ENCODE results near the gene C16orf96. TPM values are rescaled to one million over a fixed set of nuclear protein-coding genes. Genes with fewer than 3 reads are reported as not detected.

Gene C16orf96
- total and polyA plus RNA-seq, 2 donors (not counting 3 experiments of a cell fraction or from before 2014, with no cell fraction given), result not detected

GRCh38 chr16:4591706-4592470 lies 35.7 kb downstream of the C16orf96 start:
- CTCF ChIA-PET, result no interaction called here
- dilution Hi-C loops (cut with MboI; ENCODE audit: extremely low pct_ligation_motif_present, low sequenced_read_pairs), result no loop called here

More at GRCh38 chr16:4591706-4592470, 35.7 kb downstream of the C16orf96 start:
- no peaks in the 10 kb centered on the region for H3K9me1 ChIP-seq (replicated peaks; ENCODE audit: control insufficient read depth, extremely low read depth, insufficient read depth, low read length)
- TF ChIP-seq FOS (IDR thresholded peaks at IDR 0.05; ENCODE audit: borderline replicate concordance, insufficient read depth, low read length) (no peak), POLR2AphosphoS5 (IDR thresholded peaks at IDR 0.05; ENCODE audit: insufficient read depth, low read depth, low read length) (no peak), MYC (IDR thresholded peaks at IDR 0.05; ENCODE audit: low read depth, low read length) (no peak), GATA2 (IDR thresholded peaks at IDR 0.05; ENCODE audit: insufficient read depth, insufficient read length, low read depth, low read length) (no peak), JUN (IDR thresholded peaks at IDR 0.05; ENCODE audit: borderline replicate concordance, insufficient read depth, insufficient read length, low read depth) (no peak), POLR2A (IDR thresholded peaks at IDR 0.05; ENCODE audit: low read depth, low read length) (no peak), CTCF (IDR thresholded peaks at IDR 0.05; ENCODE audit: extremely low read depth in 1 of 2, insufficient read depth in 1 of 2, low read depth in 1 of 2, low read length in 2 of 2) (no peak), MAX (IDR thresholded peaks at IDR 0.05; ENCODE audit: insufficient read depth, insufficient read length) (no peak), EZH2 (IDR thresholded peaks at IDR 0.05; ENCODE audit: borderline replicate concordance, low read depth, low read length, severe bottlenecking) (no peak)
- H3K27ac ChIP-seq (ENCODE audit: insufficient read depth, low read depth, low read length), result no peak overlapping the region
- no peaks in the 10 kb centered on the region for H3K79me2 ChIP-seq (ENCODE audit: control insufficient read depth, insufficient read depth, low read length)
- no peak overlapping the region for H3K9ac ChIP-seq (replicated peaks; ENCODE audit: extremely low read depth, insufficient read depth, low read length)
- no peak for FAIRE-seq
- no peak overlapping the region for H2AFZ ChIP-seq (ENCODE audit: low read depth, low read length)
- no TSS peak for BruUV-seq (replicated peaks)
- H3K27me3 ChIP-seq (ENCODE audit: control insufficient read depth in 2 of 2, insufficient read depth in 2 of 2, low read length in 2 of 2), result peaks cover 0 to 2% of the 10 kb centered on the region in 2 experiments
- no peaks in the 10 kb centered on the region for H3K4me1 ChIP-seq (ENCODE audit: control insufficient read depth, extremely low read depth, insufficient read depth, low read length)
- DNase-seq (ENCODE audit: low read depth, low spot score), result no peak
- intact Hi-C loops (cut with micrococcal nuclease), result no loop called here
- H3K36me3 ChIP-seq (ENCODE audit: control insufficient read depth in 2 of 2, extremely low read depth in 1 of 2, insufficient read depth in 2 of 2, low read length in 2 of 2), result no peaks in the 10 kb centered on the region
- H3K4me2 ChIP-seq (ENCODE audit: insufficient read depth, low read length), result no peak overlapping the region
- POLR2A ChIA-PET, result no interaction called here
- H3K4me3 ChIP-seq (replicated peaks in 1 of 3; ENCODE audit: insufficient read depth in 1 of 3, low read depth in 1 of 3, low read length in 3 of 3), result no peak overlapping the region
- no peaks in the 10 kb centered on the region for H3K9me3 ChIP-seq (replicated peaks; ENCODE audit: control insufficient read depth, insufficient read depth, low read length)
- H4K20me1 ChIP-seq (replicated peaks; ENCODE audit: control insufficient read depth, extremely low read depth, insufficient read depth, low read length), result no peaks in the 10 kb centered on the region

All from endothelial cell of umbilical vein (primary cell).